DMS79 (cell line): ENCODE data around the gene BICD1.
A peak's percentile ranks its signal among the peaks of the same experiment; 100 is the strongest.
"Not testable (repeated sequence)": the region's sequence is repeated elsewhere in the genome, so short reads cannot be mapped to it uniquely, and the experiment has no call there.

ENCODE experiments used
- DNase-seq: peaks from one replicate; lab custom pipeline; 2025; lab: John Stamatoyannopoulos, UW

Gene BICD1

GRCh38 chr12:32106517-32107358, at the start of gene BICD1:
Gene BICD1 (plus strand): TSS chr12:32106847. CDS start chr12:32107332, 485 bp downstream.
- DNase-seq = peak; percentile 66

- no peak for DNase-seq
These were observed 45.6 kb upstream of the BICD1 start for GRCh38 chr12:32061033-32061432.

- DNase-seq = no peak
These were observed 43.8 kb upstream of the BICD1 start for GRCh38 chr12:32062881-32063280.

- no peak for DNase-seq
These were observed 42.9 kb upstream of the BICD1 start for GRCh38 chr12:32063796-32064195.

- no peak for DNase-seq
These were observed 40.4 kb upstream of the BICD1 start for GRCh38 chr12:32066206-32066605.

GRCh38 chr12:32069071-32069470, 37.6 kb upstream of the BICD1 start:
- DNase-seq = no peak

- DNase-seq = no peak
These were observed 36.9 kb upstream of the BICD1 start for GRCh38 chr12:32069731-32070130.

- no peak for DNase-seq
These were observed 36.3 kb upstream of the BICD1 start for GRCh38 chr12:32070370-32070769.

GRCh38 chr12:32072102-32072501, 34.5 kb upstream of the BICD1 start:
- no peak for DNase-seq

- no peak for DNase-seq
These were observed 32.2 kb upstream of the BICD1 start for GRCh38 chr12:32074432-32074831.

- DNase-seq = peak; percentile 37
These were observed 29.7 kb upstream of the BICD1 start for GRCh38 chr12:32076941-32077340.

GRCh38 chr12:32080435-32080834, 26.2 kb upstream of the BICD1 start:
- no peak for DNase-seq

GRCh38 chr12:32083489-32083888, 23.2 kb upstream of the BICD1 start:
- no peak for DNase-seq

GRCh38 chr12:32084017-32084688, 22.5 kb upstream of the BICD1 start:
- DNase-seq = no peak

- DNase-seq = no peak
These were observed 21.9 kb upstream of the BICD1 start for GRCh38 chr12:32084753-32085152.

GRCh38 chr12:32087306-32087705, 19.3 kb upstream of the BICD1 start:
- DNase-seq = no peak

- DNase-seq = no peak
These were observed 17.5 kb upstream of the BICD1 start for GRCh38 chr12:32089156-32089555.

- no peak for DNase-seq
These were observed 17.1 kb upstream of the BICD1 start for GRCh38 chr12:32089586-32089985.

GRCh38 chr12:32091696-32092095, 15.0 kb upstream of the BICD1 start:
- DNase-seq = no peak

- no peak for DNase-seq
These were observed 8.5 kb upstream of the BICD1 start for GRCh38 chr12:32098112-32098511.

GRCh38 chr12:32099275-32099674, 7.4 kb upstream of the BICD1 start:
- not testable (repeated sequence) for DNase-seq

GRCh38 chr12:32100361-32100760, 6.3 kb upstream of the BICD1 start:
- no peak for DNase-seq

- DNase-seq = no peak
These were observed 5.8 kb upstream of the BICD1 start for GRCh38 chr12:32100888-32101287.
